Measurements from ENCODE around the gene PRR5.

Gene PRR5

GRCh38 chr22:44755417-44755816, 53.4 kb downstream of the PRR5 start:
- DNase-seq (ENCODE audit: low read depth, low spot score), result no peak

GRCh38 chr22:44755956-44756361, 54.0 kb downstream of the PRR5 start:
- no peak for DNase-seq (ENCODE audit: low read depth, low spot score)

- peak; percentile 17 for DNase-seq (ENCODE audit: low read depth, low spot score)
Observed at GRCh38 chr22:44758344-44758973, 56.5 kb downstream of the PRR5 start.

- no peak for DNase-seq (ENCODE audit: low read depth, low spot score)
Observed at GRCh38 chr22:44759001-44759400, 57.0 kb downstream of the PRR5 start.

- no peak for DNase-seq (ENCODE audit: low read depth, low spot score)
Observed at GRCh38 chr22:44759430-44760310, 57.7 kb downstream of the PRR5 start.

GRCh38 chr22:44760476-44760875, 58.5 kb downstream of the PRR5 start:
- no peak for DNase-seq (ENCODE audit: low read depth, low spot score)

- DNase-seq (ENCODE audit: low read depth, low spot score), result no peak
Observed at GRCh38 chr22:44761025-44761424, 59.0 kb downstream of the PRR5 start.

- no peak for DNase-seq (ENCODE audit: low read depth, low spot score)
Observed at GRCh38 chr22:44764373-44764772, 62.4 kb downstream of the PRR5 start.

GRCh38 chr22:44764974-44765373, 63.0 kb downstream of the PRR5 start:
- no peak for DNase-seq (ENCODE audit: low read depth, low spot score)

GRCh38 chr22:44765571-44766285, 63.7 kb downstream of the PRR5 start:
- DNase-seq (ENCODE audit: low read depth, low spot score), result no peak

GRCh38 chr22:44773082-44773481, 71.1 kb downstream of the PRR5 start:
- no peak for DNase-seq (ENCODE audit: low read depth, low spot score)

- no peak for DNase-seq (ENCODE audit: low read depth, low spot score)
Observed at GRCh38 chr22:44775862-44776261, 73.9 kb downstream of the PRR5 start.

- no peak for DNase-seq (ENCODE audit: low read depth, low spot score)
Observed at GRCh38 chr22:44776605-44777363, 74.8 kb downstream of the PRR5 start.

- DNase-seq (ENCODE audit: low read depth, low spot score), result no peak
Observed at GRCh38 chr22:44777364-44777755, 75.4 kb downstream of the PRR5 start.

GRCh38 chr22:44780876-44781449, 79.0 kb downstream of the PRR5 start:
- DNase-seq (ENCODE audit: low read depth, low spot score), result no peak

- DNase-seq (ENCODE audit: low read depth, low spot score), result no peak
Observed at GRCh38 chr22:44782363-44782963, 80.5 kb downstream of the PRR5 start.

GRCh38 chr22:44783091-44783490, 81.1 kb downstream of the PRR5 start:
- no peak for DNase-seq (ENCODE audit: low read depth, low spot score)

GRCh38 chr22:44783581-44783980, 81.6 kb downstream of the PRR5 start:
- no peak for DNase-seq (ENCODE audit: low read depth, low spot score)

- DNase-seq (ENCODE audit: low read depth, low spot score), result no peak
Observed at GRCh38 chr22:44786136-44786535, 84.1 kb downstream of the PRR5 start.

GRCh38 chr22:44786610-44787009, 84.6 kb downstream of the PRR5 start:
- no peak for DNase-seq (ENCODE audit: low read depth, low spot score)

Data from smooth muscle cell of the brain vasculature (primary cell).